ENCODE results near the gene RALGAPA2. TPM values are rescaled to one million over a fixed set of nuclear protein-coding genes. Genes with fewer than 3 reads are reported as not detected.

Gene RALGAPA2
- total RNA-seq, 1 experiment from 2014 or later = 7.4 TPM

DNA sequence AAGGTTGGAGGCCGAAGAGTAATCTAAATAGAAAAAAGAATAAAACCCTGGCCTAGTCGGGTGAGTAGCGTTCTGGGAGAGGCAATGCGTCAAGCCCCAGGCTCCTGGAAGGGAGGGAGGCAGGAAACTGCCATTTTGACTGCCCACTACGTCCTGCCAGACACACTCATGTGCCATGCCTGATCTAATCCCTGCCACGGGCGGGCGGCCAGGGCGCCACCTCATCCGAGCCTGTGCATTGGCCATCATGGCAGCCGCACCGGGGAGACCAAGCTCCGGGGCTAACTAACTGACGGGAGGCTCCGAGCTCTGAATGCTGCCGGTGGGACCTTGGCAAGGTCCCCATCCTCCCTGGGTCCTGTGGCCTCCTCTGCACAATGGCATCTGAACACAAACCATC is 275.8 kb downstream of the RALGAPA2 start:
- no peak for DNase-seq (ENCODE audit: low spot score)

GRCh38 chr20:20435453-20435852 is 277.0 kb downstream of the RALGAPA2 start:
- DNase-seq (ENCODE audit: low spot score) = no peak

- DNase-seq (ENCODE audit: low spot score) = no peak
These were observed 279.7 kb downstream of the RALGAPA2 start for GRCh38 chr20:20432618-20433286.

- no peak for DNase-seq (ENCODE audit: low spot score)
These were observed 282.4 kb downstream of the RALGAPA2 start for GRCh38 chr20:20430066-20430465.

DNA sequence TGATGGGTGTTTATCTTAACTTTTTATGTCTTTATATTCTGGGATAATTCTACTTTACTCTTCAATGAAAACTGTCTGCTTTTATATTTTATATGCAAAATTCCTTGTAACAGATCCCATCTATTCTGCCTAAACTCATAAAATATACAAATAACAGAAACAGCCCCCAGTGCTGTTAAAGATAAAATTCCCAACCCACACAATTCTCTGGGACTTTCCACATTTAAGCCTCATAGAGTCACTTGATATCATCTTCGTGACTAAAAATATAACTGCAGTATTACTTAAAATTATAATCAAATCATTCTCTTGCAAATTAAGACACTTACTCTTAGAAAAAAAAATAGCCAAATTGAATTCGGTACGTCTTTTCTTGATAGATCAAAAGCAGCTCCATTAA is 284.4 kb downstream of the RALGAPA2 start:
- no peak for DNase-seq (ENCODE audit: low spot score)

DNA sequence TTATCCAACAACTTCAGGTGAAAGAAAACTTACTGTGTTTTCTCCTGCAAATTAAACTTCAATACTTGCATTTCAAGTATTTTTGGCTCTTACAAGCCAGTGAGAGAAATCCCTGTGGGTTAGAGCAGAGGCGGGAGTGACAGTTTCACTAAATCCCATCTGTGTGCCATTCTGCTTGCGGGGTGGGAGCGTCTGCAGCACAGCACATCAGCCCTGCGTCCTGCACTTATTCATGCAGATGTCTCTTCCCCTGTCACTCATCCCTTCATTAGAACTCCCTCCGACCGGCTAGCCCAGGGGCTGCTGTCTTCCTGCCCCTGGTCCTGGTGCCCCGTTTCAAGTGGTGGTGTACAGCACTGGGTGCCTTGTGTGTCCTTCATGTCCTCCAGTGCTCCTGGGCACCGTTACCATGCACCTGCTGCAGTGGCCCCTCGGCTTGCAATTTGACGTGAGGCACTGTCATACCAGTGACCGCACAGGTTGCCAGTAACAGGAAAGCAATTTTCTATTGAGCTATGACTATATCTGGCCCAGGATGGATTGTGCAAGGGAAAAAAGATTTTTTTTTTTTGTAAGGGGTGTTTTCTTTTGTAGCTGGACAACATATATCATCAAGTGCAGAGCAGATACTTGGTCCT is 285.1 kb downstream of the RALGAPA2 start:
- DNase-seq (ENCODE audit: low spot score) = no peak

DNA sequence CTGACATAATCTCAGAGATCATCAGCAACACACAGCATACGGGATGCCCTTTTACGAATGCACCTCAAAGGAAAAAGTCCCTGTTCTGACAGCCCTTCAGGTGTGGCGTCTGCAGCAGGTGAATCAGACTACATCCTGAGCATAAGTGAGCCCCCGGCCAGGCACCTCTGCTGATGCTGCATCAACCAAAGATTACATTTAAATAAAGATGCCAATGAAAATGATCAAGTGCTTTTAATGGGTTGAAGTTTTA is 285.9 kb downstream of the RALGAPA2 start:
- no peak for DNase-seq (ENCODE audit: low spot score)

DNA sequence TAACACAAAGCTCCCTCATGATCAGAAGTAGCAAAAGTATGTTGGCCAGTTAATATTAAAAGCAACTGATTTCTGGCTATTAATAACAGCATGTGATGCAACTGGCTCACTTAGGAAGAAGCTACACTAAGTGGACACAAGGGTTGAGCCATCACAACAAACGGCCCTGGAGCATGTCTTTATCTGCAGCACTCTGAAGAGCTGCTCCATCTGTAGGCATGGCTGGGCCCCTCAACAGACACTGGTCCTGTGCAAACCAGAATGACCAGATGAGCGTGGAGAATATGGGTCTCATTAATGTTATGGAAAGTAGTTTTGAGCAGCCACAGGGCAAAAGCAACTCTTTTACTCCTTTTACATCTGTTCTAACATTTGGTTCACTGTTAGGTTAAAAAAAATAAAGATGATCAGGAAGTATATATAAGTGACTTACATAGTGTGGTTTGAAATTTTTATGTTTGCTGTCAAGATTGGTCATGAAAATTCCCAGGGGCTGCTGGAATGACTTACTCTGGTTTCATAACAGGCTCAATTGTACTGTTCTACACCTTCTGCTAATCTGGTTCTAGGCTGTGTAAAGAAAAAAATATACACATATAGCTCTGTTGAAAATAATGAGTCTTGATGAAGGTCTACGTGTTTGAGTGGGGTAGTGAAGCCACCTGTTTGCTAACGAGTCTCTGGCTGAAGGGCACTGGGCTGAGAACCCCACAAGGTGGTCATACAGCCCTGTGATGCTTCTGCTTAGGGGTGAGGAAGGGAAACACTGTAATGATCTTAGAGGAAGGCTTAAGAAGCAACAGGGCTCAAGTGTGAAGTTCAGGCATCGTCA is 286.4 kb downstream of the RALGAPA2 start:
- DNase-seq (ENCODE audit: low spot score) = no peak

GRCh38 chr20:20423117-20423516 is 289.3 kb downstream of the RALGAPA2 start:
- no peak for DNase-seq (ENCODE audit: low spot score)

DNA sequence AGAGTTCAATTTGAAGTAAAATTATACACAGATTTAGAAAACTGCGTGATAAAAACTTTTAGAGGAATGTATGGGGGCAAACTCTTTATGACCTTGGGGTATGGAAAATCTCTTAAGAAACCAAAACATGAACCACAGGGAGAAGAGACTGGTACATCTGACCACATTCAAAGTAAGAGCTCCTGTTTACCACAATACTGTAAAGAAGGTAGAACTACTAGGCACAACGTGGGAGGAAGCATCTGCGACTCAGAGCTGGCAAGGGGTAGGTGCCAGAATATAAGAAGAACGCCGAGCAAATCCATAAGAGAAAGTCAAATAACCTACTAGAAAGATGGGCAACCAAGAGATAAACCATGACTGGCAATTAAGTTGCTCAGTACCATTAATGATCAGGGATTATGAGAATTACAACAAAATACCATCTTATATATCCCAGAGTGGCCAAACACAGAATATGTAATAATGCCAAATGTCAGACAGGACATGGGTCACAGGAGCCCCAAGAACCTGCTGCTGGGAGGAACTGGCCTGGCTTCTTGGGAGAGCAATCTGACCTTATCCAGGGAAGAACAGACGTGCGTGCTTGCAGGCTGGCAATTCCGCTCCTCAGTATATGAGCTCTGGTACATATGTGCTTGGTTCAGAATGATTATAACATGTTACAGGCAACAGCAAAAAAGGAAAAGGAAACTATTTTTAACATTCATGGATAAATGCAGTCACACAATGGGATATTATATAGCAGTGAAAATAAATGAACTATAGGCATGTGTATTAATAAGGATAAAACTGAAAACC is 294.4 kb downstream of the RALGAPA2 start:
- DNase-seq (ENCODE audit: low spot score) = no peak

GRCh38 chr20:20415321-20415720 is 297.1 kb downstream of the RALGAPA2 start:
- DNase-seq (ENCODE audit: low spot score) = no peak

GRCh38 chr20:20414640-20415220 is 297.7 kb downstream of the RALGAPA2 start:
- DNase-seq (ENCODE audit: low spot score) = no peak

DNA sequence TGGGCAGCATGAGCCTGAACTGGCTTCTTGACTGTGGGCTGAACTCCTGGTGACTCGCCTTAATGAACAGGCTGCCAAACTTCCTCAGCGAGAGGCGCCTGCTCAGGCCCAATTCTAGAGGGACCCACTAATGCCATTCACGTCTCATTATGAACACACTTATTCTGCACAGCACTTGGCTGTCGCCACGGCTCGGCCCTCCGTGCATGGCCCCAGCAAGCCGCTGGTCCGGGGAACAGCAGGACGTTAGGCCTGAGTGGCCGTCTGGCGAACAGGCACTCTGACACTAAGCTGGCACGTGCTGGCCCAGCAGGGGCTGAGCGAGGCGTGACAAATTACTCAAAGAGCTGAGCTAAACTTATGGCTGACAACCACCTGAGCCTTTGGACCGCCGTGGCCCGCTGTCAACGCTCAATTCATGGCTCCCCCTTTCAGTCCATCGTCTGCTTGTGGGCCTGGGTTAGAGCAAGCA is 298.6 kb downstream of the RALGAPA2 start:
- no peak for DNase-seq (ENCODE audit: low spot score)

DNA sequence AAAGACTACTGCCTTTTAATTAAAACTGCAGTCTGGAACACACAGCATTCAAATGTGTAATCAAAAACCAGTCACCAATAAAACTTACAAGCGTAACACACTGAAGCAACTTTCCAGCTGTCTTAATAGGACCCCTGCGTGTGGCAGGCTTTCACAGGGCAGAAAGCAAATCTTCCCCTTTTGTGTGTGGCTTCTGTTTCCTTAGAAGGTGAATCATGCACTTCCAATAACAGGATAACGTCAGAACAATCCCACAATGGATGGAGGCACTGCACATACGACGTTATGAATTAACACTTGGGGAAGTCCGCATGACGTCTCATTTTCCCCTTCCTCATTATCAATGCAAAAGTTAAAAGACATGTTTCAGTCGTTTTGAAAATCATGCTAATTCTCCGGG is 299.7 kb downstream of the RALGAPA2 start:
- DNase-seq (ENCODE audit: low spot score) = no peak

DNA sequence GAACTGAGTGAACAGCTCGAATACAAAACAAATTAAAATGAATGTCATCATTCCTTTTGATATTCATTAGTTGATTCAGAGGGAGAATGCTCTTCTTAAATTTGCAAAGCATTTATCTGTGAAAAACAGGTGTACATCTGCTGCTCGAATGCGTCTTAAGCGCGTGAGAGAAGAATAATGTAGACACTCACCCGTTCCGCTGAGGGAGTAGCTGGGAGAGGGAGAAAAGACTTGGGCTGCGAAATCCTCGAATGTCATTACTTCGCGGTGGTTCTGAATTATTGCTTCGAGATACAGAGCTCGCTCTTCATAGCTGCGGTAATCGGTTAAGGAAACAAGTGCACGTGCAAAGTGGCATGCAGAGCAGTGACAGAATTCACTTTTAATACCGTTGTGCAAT is 300.6 kb downstream of the RALGAPA2 start:
- DNase-seq (ENCODE audit: low spot score) = no peak

DNA sequence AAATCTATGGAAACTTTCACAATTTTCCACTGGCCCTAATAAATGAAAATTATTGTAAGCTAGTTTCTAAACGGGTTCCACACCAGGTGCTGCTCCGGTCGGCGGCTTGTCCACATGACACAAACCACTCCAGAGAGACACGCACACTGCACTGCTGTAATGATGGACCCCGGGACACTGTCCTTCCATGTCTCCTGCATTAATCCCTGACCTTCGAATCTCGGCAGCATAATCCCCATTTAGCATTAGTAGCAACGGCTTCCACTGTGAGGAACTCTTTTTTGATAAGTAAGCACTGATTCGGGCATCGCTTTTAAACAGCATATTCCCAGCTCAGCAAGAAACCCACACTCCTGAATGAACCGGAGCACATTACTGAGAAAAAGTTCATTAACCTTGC is 301.0 kb downstream of the RALGAPA2 start:
- DNase-seq (ENCODE audit: low spot score) = no peak

DNA sequence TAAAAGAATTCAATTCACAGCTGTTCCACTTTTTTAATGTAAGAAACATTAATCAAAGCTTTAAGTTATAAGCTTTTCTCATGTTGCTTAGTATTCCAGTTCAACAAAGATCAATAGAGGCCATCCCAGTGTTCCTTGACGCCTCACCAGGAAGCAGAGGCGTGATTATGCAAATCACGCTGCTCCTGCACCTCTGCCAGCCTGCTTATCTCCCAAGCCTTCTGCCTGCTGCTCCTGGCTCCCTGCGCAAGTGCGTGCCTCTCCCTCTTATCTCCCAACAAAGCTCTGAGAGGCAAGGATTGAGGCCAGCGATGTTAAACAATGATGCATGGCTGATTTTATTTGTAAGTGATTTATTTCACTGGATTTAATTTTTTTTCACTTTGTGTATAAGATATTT is 301.8 kb downstream of the RALGAPA2 start:
- DNase-seq (ENCODE audit: low spot score) = no peak

DNA sequence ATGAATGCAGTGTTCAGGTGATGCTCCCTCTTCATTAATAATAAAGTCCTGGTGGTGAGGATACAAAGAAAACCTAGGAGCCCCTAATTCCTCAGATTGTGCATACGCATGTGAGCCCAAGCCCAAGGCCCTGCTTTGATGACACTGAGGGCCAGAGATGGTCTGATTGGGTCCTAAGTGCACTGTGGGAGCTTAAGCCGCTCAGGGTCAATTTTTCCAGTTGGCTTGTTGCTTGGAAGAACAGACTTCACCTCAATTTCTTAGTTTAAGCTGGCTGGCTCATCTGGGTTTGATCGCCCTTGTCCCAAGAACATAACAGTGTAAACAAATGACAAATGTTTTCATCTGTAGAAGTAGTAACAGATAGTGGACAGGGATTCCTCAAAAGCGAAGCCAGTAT is 303.1 kb downstream of the RALGAPA2 start:
- no peak for DNase-seq (ENCODE audit: low spot score)

- peak; percentile 8 for DNase-seq (ENCODE audit: low spot score)
These were observed 304.3 kb downstream of the RALGAPA2 start for GRCh38 chr20:20407891-20408805.

DNA sequence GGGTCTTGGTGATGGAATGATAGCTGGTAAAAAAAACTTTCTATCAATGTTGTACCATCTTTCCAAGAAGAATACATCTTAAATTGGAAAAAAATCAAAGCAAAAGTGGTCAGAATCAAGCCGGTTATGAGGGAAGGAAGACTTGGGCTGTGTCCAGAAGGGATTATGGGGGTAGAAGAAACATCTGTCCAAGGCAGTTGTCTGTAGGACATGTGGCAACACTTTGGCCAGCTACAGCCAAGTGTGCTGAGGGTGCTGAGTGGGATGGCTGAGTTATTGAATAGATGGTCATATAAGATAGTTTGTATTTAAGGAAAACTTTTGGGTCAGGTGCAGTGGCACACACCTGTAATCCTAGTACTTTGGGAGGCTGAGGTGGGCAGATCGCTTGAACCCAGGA is 306.1 kb downstream of the RALGAPA2 start:
- no peak for DNase-seq (ENCODE audit: low spot score)

DNA sequence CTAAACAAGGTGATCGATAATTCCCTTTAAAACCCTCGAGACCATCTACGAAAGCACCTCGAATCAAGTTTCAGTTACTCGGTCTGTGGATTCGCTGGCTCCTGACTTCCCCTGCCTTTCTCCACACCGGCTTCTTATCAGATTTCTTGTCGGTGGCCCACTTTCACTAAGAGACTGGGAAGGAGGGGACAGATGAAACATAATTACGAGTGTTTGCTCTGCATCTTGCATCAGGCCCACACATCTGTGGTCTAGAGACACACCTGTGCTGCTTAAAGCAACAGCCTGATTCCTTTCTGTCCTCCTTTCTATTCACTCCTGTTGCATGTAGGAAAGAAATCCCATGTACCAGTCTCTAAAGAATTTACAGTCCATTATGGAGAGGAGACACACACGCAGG is 306.8 kb downstream of the RALGAPA2 start:
- DNase-seq (ENCODE audit: low spot score) = no peak

All from A172 (cell line).